ENCODE data around the gene RBKS. TPM values are rescaled to one million over a fixed set of nuclear protein-coding genes. Genes with fewer than 3 reads are reported as not detected.

Gene RBKS
- total and polyA plus RNA-seq, 2 donors (not counting 1 experiment from before 2014, with no cell fraction given): 1.3 to 2.6 TPM

DNA sequence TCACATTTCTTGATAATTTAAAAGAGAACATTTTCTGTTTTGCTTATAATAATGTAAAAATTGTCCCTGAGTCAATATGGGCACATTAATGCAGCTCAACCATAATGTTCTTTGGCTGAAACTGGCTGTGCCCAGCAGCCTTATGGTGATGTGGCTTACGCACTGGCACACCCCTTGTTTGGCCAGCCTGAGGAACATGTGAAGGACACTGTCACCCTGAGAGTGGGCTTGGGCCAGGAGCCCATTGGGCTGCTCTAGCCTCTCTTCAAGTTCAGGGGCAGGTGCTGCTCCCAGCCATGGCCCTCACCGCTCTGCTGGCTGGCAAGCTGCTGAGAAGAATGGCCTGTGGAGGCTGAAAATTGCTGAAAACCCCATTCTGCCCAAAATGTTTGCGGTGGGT is 81.2 kb downstream of the RBKS start:
- H3K9ac ChIP-seq (ENCODE audit: insufficient read depth, low read length): no peak overlapping the region
- TF ChIP-seq, protein P1, sequence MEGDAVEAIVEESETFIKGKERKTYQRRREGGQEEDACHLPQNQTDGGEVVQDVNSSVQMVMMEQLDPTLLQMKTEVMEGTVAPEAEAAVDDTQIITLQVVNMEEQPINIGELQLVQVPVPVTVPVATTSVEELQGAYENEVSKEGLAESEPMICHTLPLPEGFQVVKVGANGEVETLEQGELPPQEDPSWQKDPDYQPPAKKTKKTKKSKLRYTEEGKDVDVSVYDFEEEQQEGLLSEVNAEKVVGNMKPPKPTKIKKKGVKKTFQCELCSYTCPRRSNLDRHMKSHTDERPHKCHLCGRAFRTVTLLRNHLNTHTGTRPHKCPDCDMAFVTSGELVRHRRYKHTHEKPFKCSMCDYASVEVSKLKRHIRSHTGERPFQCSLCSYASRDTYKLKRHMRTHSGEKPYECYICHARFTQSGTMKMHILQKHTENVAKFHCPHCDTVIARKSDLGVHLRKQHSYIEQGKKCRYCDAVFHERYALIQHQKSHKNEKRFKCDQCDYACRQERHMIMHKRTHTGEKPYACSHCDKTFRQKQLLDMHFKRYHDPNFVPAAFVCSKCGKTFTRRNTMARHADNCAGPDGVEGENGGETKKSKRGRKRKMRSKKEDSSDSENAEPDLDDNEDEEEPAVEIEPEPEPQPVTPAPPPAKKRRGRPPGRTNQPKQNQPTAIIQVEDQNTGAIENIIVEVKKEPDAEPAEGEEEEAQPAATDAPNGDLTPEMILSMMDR (conservative IDR thresholded peaks at IDR 0.05 in 1 of 2, IDR thresholded peaks at IDR 0.05 in 1 of 2; ENCODE audit: low read depth in 1 of 2, low read length in 2 of 2): no peak
- TF ChIP-seq EZH2 (IDR thresholded peaks at IDR 0.05; ENCODE audit: low read length, missing control alignments): no peak
- no peak for DNase-seq (ENCODE audit: low read depth in 2 of 2)
- H3K4me1 ChIP-seq (ENCODE audit: control insufficient read depth, extremely low read depth, insufficient read depth, low read length): peaks cover 15% of the 10 kb centered on the region
- H3K27me3 ChIP-seq (ENCODE audit: control insufficient read depth, insufficient read depth, low read length): no peaks in the 10 kb centered on the region
- H3K4me2 ChIP-seq (ENCODE audit: extremely low read depth, insufficient read depth, low read length): no peak overlapping the region
- H3K36me3 ChIP-seq (ENCODE audit: control insufficient read depth, insufficient read depth, low read length): no peaks in the 10 kb centered on the region
- H2AFZ ChIP-seq (ENCODE audit: low read length): no peak overlapping the region
- H3K9me3 ChIP-seq (ENCODE audit: control insufficient read depth, insufficient read depth, low read depth, low read length): no peaks in the 10 kb centered on the region
- H3K4me3 ChIP-seq (replicated peaks in 1 of 4; ENCODE audit: control extremely low read depth in 1 of 4, insufficient read depth in 1 of 4, low read depth in 3 of 4, low read length in 4 of 4): no peak overlapping the region
- no peaks in the 10 kb centered on the region for H4K20me1 ChIP-seq (ENCODE audit: control insufficient read depth, extremely low read depth, insufficient read depth, low read length)
- no peak overlapping the region for H3K27ac ChIP-seq (ENCODE audit: insufficient read depth, low read length)
- no peaks in the 10 kb centered on the region for H3K79me2 ChIP-seq (ENCODE audit: control insufficient read depth, insufficient read depth, low read length)

- H3K4me2 ChIP-seq (ENCODE audit: extremely low read depth, insufficient read depth, low read length): no peak overlapping the region
- no peak overlapping the region for H3K27ac ChIP-seq (ENCODE audit: insufficient read depth, low read length)
- no peak overlapping the region for H3K9ac ChIP-seq (ENCODE audit: insufficient read depth, low read length)
- no peaks in the 10 kb centered on the region for H3K79me2 ChIP-seq (ENCODE audit: control insufficient read depth, insufficient read depth, low read length)
- no peaks in the 10 kb centered on the region for H3K36me3 ChIP-seq (ENCODE audit: control insufficient read depth, insufficient read depth, low read length)
- no peaks in the 10 kb centered on the region for H3K9me3 ChIP-seq (ENCODE audit: control insufficient read depth, insufficient read depth, low read depth, low read length)
- no peak overlapping the region for H3K4me3 ChIP-seq (replicated peaks in 1 of 4; ENCODE audit: control extremely low read depth in 1 of 4, insufficient read depth in 1 of 4, low read depth in 3 of 4, low read length in 4 of 4)
- no peaks in the 10 kb centered on the region for H4K20me1 ChIP-seq (ENCODE audit: control insufficient read depth, extremely low read depth, insufficient read depth, low read length)
- TF ChIP-seq EZH2 (IDR thresholded peaks at IDR 0.05; ENCODE audit: low read length, missing control alignments): no peak
- TF ChIP-seq, protein P1 (conservative IDR thresholded peaks at IDR 0.05 in 1 of 2, IDR thresholded peaks at IDR 0.05 in 1 of 2; ENCODE audit: low read depth in 1 of 2, low read length in 2 of 2): no peak
- no peaks in the 10 kb centered on the region for H3K27me3 ChIP-seq (ENCODE audit: control insufficient read depth, insufficient read depth, low read length)
- no peak for DNase-seq (ENCODE audit: low read depth in 2 of 2)
- no peak overlapping the region for H2AFZ ChIP-seq (ENCODE audit: low read length)
- H3K4me1 ChIP-seq (ENCODE audit: control insufficient read depth, extremely low read depth, insufficient read depth, low read length): peaks cover 15% of the 10 kb centered on the region
Observed at GRCh38 chr2:27808418-27808817, 81.8 kb downstream of the RBKS start.

DNA sequence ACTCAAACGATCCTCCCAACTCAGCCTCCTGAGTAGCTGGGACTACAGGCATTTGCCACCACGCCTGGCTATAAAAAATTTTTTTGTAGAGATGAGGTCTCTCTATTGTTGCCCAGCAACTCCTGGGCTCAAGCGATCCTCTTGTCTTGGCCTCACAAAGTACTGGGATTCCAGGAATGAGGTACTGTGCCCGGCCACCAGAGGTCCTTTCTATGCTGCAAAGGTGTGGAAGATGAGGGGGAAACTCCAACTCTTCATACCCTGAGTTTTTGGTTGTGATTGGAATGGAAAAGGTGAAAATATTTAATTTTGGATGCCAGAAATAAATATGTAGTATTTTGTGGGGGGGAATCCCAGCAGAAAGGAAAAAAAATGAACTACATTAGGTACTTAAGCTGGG is 82.7 kb downstream of the RBKS start:
- Histone ChIP-seq H3K27ac (ENCODE audit: insufficient read depth, low read length) (no peak overlapping the region), H2AFZ (ENCODE audit: low read length) (no peak overlapping the region), H4K20me1 (ENCODE audit: control insufficient read depth, extremely low read depth, insufficient read depth, low read length) (no peaks in the 10 kb centered on the region), H3K4me3 (replicated peaks in 1 of 4; ENCODE audit: control extremely low read depth in 1 of 4, insufficient read depth in 1 of 4, low read depth in 3 of 4, low read length in 4 of 4) (no peak overlapping the region), H3K36me3 (ENCODE audit: control insufficient read depth, insufficient read depth, low read length) (no peaks in the 10 kb centered on the region), H3K4me2 (ENCODE audit: extremely low read depth, insufficient read depth, low read length) (no peak overlapping the region), H3K9me3 (ENCODE audit: control insufficient read depth, insufficient read depth, low read depth, low read length) (no peaks in the 10 kb centered on the region), H3K4me1 (ENCODE audit: control insufficient read depth, extremely low read depth, insufficient read depth, low read length) (peaks cover 15% of the 10 kb centered on the region), H3K27me3 (ENCODE audit: control insufficient read depth, insufficient read depth, low read length) (no peaks in the 10 kb centered on the region), H3K9ac (ENCODE audit: insufficient read depth, low read length) (no peak overlapping the region), H3K79me2 (ENCODE audit: control insufficient read depth, insufficient read depth, low read length) (no peaks in the 10 kb centered on the region)
- TF ChIP-seq EZH2 (IDR thresholded peaks at IDR 0.05; ENCODE audit: low read length, missing control alignments): no peak
- TF ChIP-seq, protein P1 (conservative IDR thresholded peaks at IDR 0.05 in 1 of 2, IDR thresholded peaks at IDR 0.05 in 1 of 2; ENCODE audit: low read depth in 1 of 2, low read length in 2 of 2): peak; percentile 27 to 56
- peak; percentile 30 to 47 for DNase-seq (ENCODE audit: low read depth in 2 of 2)
